GM11168 (cell line): ENCODE measurements around the gene TSEN34.
"Not testable (repeated sequence)": the region's sequence is repeated elsewhere in the genome, so short reads cannot be mapped to it uniquely, and the experiment has no call there.

Source experiments
- in situ Hi-C: fragments of 300-500 bp; cut with MboI; formaldehyde crosslinking; loops from one replicate; pipeline ENCODE4 v1.12.0; 2022; ENCODE audit warnings: low sequenced_read_pairs; ENCODE audit not compliant: unreplicated experiment

Gene TSEN34

DNA sequence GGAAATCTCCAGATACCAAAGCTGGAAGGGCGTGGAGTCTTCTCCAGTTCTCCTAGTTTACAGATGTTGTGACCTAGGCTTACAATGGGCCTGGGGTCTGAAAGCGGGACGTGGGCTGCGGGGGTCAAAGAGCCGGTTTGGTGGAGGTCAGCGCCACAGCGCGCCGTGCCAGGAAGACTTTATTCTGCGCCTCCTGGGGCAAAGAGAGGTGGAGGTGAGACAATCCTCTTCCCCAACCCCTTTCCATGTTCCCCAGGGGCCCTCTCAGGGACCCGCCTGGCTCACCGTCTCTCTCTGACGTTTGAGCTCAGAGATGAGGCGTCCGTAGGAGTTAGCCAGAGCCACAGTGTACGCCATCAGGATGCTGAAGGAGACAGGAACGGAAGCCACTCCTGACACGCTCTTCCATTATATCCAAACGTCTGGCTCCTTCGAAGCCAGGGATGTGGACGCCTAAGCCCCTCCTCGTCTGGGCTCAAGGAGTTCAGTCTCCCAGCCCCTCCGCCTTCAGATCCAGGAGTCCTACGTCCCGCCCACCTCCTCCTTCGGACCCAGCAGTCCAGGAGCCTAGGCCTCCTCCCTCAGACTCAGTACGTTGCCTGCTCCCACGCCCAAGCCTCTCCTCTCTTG lies 30.8 kb upstream of the TSEN34 start:
- in situ Hi-C loops: no loop called here

DNA sequence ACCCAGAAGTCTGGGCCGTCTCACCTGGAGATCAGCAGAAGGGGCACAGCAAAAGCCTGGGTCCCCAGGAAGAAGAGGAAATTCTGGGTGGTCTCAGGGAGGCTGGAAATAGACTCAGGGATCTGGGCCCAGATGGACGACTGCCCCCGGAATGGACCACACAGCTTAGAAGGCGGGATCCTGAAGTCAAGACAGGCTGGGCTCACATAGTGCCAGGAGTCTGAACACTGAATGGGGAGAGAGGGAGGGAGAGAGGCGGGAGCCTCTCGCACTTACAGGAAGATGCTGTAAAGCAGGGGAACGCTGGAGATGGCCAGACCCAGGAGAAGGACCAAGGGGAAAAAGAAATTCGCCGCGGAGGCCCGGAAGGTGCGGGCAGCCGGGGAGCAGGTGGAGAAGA lies 30.3 kb upstream of the TSEN34 start:
- in situ Hi-C loops: no loop called here

DNA sequence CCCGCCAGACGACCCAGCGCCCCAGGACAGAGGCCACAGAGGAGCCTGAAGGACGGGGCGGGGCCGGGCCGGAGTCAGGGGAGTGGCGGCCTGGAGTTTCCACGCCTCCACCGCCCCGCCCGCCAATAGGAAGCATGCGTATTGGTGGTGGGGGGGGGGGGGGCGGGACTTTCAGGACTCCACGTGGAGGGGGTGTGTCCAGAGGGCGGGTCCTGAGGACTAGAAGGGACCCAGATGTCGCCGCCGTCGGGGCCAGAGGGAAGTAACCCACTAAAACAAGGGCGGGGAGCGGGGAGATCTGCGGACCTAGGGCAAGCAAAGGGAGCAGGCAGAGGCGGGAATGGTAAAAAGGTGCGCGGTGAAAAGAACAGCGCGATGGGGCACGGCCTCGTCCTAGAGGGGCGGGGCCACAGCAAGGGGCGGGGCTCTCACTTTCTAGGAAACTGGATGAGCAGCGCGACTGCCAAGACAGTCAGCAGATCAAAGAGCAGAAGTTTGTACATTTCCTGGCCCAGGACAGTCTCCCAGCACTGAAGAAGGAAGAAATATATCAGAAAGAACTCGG lies 28.8 kb upstream of the TSEN34 start:
- in situ Hi-C loops: no loop called here

DNA sequence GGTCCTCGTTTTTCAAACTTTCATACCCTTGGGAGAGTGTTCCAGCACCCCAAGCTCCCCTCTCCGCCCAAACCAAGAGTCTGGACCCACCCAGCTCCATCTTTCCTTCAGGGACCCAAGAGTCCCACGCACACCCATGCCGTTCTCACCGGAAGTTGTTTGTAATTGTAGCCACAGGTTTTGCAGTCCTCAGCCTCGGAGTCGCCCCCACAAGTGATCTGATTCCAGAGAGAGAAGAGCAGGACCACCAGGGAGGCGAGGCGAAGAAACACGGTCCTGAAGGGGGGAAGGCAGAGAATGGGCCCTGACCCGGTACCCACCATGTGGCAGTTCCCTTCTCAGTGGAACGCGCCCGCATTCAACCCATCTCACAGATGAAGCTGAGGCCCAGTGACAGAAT lies 28.2 kb upstream of the TSEN34 start:
- in situ Hi-C loops: no loop called here

DNA sequence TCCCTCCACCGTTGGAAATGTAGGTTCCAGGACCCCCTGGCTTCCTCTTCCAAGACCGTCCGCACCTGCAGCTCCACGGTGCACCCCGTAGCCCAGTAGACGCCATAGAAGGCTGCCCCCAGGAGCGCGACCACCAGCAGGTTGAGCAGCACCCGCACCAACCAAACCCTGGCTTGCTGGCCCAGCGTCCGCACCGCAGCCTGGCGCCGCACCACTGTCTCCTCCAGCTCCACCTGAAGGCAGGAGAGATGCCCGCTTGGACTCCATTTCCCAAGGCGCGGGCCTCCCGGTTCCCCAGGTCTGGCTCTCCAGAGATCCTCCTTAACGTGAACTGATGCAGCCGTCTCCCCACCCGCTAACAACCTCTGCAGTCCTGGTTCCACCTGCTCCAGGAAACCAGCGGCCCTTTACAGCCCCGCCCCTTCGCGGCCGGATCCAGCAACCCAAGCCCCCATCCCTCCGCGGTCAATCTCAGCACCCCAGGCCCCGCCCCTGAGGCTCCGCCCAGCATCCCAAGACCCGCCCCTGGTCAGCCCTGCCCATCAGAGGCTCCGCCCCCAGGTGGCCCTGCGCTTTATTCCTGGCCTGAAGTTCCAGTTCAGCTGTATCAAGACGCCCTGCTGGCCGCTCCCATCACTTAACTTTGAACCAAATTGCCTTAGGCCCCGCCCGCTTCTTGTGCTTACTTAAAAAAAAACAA lies 26.6 kb upstream of the TSEN34 start:
- in situ Hi-C loops: no loop called here

DNA sequence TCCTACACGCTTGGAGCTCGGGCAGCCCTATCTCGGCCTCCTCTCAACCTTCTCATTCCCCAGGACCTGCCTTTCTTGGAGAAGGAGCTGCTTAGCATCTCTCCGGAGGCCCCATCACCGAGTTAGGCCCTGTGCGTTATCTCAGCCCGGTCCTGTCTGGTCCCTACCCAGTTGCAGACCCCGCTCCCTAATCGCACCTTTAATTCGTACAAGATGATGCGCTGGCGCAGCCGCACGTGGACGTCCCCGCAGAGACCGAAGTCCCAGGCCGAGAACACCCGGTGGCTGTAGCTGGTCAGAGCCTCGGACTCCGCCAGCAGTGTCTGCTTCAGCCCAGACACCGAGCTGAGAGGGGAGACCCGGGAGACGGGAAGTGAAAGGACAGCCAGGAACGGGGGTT lies 25.9 kb upstream of the TSEN34 start:
- in situ Hi-C loops: no loop called here

DNA sequence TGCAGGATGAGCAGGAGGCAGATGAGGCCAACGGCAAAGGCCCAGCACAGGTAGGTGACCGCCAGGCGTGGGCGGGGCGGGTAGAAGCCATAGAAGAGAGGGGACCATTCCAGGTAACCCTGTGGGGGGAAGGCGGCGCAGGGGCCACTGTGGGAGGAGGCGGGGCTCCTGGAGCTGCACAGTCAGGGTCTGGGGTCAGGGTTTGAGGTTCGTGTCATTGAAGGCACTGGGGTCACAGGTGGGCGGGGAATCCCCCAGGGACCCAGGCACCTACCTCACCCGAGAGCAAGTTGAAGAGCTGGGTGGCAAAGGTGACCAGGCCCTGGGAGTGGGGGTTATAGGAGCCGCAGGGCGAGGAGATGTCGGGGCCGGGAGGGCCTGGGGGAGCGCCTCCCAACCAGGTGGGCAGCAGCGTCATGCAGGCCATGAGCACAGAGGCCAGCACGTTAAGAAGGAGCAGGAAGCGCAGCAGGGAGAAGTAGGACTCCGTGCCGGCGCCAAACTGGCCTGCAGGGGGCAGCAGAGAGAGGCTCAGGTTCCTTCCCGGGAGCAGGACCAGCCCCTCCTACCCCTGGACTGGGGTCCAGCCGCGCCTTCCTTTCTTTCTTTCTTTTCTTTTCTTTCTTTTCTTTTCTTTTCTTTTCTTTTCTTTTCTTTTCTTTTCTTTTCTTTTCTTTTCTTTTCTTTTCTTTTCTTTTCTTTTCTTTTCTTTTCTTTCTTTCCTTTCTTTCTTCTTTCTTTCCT lies 22.8 kb upstream of the TSEN34 start:
- in situ Hi-C loops: no loop called here

DNA sequence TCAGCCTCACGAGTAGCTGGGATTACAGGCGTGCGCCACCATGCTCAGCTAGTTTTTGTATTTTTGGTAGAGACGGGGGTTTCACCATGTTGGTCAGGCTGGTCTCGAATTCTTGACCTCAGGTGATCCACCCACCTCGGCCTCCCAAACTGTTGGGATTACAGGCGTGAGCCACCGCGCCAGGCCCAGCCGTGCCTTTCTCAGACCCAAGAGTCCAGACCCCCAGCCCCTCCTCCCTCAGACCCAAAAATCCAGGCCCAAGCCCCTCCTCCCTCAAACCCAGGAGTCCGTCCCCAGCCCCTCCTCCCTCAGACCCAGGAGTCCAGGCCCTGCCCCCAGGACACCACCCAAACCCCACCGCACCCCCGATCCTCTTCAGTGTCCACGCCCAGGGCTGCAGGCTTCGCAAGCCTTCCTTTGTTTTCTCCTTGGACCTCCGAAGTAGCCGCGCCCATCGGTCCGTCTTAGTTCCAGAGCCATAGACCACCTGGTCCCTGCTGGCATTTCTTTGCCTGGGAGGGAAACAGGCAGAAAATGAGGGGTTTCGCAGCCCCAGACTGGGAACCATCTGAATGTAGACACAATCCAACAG lies 21.9 kb upstream of the TSEN34 start:
- in situ Hi-C loops: no loop called here

DNA sequence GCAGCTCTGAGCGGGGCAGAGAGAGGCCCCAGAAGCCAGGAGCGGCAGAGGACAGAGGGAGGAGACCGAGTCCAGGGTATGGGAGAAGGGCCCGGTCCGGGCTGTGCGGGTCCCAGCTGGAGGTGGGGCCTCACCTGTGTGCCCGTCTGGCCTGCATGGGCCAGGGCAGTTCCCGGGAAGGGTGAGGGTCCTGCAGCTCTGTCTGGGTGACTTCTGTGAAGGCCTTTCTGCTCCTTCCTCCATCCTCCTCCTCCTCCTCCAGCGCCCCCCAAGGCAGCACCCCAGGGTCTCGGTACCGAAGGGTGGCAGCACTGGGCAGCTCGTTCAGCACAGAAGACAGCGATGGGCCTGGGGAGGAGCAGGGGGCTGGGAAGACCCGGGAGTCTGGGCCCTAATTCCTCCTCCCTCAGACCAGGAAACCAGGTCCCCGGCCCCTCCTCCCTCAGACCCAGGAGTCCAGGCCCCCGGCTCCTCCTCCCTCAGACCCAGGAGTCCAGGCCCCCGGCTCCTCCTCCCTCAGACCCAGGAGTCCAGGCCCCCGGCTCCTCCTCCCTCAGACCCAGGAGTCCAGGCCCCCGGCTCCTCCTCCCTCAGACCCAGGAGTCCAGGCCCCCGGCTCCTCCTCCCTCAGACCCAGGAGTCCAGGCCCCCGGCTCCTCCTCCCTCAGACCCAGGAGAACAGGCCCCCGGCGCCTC lies 19.2 kb upstream of the TSEN34 start:
- in situ Hi-C loops: not testable (repeated sequence)

DNA sequence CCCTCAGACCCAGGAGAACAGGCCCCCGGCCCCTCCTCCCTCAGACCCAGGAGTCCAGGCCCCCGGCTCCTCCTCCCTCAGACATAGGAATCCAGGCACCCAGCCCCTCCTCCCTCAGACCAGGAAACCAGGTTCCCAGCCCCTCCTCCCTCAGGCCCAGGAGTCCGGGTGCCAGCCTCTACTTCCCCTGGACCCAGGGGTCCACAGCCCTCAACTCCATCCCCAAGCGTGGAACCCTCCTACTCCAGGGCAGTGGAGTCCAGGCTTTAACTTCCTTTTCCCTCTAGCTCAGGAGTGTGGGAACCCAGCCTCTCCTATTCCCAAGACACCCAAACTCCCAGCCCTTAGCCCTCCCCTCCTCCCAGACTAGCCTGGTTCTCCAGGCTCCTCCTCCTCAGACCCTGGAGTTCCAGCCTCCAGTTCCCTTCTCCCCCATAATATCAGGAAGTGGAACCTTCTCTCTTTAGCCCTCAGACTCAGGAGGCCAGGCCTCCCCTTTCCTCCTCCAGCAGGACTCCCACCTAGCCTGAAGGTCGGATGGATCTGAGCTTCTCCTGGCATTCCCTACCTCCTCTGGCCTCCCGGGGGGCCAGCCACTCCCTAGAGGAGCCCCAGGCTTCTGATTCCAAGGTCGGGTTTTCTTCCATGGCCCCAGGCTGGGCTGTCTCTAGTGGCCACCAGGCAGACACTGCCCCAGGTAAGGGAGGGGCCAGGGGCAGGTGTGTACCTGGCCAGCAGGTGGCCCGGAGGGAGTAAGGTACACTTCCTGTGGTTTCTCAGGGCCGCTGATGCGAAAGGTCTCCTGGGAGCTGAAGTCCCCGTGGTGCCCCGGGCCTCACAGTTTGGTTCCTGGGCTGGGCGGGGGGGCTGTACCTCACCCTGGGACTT lies 18.4 kb upstream of the TSEN34 start, which contains the start of gene TMC4:
Gene TMC4, minus strand, starts transcription at position 690 of the 888 bp plus-strand sequence. Its CDS starts 43 bp downstream, at position 647.
- in situ Hi-C loops: no loop called here

DNA sequence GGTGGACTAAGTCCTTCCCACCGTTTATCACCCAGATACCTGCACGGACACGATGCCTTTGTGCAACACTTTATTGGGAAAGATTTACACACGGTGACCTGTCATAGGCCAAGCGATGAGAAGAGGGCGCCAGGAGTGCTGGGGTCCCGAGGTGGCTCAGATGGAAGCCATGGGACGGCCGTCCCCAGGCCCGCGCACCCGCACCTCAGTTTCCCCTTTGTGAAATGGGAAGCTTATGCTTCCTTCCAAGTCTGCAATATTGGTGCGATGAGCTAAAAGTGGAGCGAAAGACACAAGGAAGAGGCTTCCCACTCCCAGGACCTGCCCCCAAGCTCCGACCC lies 17.8 kb upstream of the TSEN34 start:
- in situ Hi-C loops: no loop called here

DNA sequence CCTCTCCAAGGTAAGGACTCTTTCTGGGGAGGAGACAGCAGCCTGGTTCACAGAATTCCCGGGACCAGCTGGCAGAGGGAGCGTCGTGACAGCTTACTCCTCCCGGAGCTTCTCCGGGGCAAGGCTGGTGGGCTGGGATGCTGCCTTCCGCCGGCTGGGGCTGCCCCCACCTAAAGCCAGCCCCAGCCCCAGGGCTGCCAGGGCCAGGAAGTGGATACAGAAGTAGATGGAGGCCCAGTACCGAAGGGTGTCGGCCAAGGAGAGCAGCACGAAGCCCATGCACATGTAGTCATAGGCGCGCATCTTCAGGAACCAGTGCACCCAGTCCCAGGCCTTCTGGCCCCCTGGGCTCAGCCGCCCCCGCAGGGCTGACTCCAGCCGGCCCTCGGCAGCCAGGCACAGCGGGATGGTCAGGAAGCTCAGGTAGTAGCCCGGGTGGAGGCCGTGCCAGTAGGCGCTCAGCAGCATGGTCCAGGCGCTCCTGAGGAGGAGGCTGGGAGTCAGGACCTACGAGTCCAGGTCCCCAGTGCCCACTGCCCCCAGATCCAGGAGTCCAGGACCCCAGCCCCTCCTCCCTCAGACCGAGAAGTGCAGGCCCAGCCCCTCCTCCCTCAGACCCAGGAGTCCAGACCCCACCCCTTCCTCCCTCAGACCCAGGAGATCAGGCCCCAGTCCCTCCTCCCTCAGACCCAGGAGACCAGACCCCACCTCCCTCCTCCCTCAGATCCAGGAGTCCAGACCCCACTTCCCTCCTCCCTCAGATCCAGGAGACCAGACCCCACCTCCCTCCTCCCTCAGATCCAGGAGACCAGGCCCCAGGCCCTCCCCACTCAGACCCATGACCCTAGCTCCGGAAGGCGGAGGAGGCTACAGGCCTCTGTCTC lies 16.9 kb upstream of the TSEN34 start:
- in situ Hi-C loops: no loop called here

DNA sequence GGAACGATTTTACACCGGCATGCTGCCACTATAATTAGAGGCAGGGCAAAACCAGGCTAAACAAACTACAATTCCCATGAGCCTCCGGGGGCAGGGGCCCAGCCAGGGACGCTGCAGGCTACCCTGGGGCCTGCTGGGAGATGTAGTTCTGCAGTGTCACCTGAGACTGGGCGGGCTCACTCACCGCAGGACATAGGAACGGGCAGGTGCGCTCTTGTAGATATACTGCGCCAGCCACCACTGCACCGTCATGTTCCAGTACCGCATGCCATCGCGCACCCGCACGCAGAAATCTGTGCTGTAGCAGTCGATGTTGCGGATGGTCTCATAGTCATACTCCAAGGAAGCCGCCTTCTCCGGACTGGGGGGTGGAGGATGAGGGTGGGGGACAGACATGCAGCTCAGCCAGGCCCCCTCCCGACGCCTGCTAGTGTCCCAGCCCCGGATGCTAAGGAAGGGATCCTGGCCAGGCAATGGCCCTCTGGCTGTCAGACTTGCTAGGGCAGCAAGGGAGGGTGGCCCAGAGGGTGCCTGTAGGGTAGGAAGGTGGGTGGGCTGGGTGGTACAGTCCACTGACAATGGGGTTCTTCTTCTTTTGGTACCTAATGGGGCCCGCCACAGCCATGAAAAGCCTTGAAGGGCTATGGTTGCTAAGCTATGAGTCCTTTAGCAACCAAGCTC lies 12.4 kb upstream of the TSEN34 start:
- in situ Hi-C loops: loop anchor here (5.0 kb wide), 1 partner anchor 54 kb away; no protein-coding TSS in a partner anchor

DNA sequence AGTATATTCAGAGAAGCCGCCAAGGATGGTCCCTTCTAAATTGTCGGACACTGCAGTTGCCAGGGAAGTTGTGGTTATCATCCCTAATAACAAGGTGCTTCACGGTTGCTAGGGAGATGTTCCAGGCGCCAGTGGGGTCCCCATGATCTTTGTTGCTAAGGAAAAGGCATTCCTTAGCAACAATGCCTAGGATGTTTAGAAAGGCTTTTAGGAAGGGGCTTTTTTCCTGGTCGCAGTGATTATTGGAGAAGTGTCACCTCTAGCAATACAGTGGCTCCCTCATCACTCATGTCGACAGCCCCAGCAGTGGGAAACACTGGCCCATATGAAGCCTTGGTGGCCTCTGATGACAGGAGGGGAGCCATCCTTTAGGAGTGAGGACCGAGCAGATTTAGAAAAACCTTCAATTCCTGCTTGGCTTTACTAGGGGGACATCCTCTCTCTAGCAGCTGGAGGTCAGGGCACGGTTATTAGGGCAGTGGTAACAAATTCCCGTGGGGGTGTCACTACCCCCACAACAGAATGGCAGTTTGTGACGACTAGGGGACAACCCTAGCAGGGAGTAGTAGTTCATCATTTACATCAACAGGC lies 11.8 kb upstream of the TSEN34 start:
- in situ Hi-C loops: loop anchor here (5.0 kb wide), 1 partner anchor 53 kb away; no protein-coding TSS in a partner anchor

DNA sequence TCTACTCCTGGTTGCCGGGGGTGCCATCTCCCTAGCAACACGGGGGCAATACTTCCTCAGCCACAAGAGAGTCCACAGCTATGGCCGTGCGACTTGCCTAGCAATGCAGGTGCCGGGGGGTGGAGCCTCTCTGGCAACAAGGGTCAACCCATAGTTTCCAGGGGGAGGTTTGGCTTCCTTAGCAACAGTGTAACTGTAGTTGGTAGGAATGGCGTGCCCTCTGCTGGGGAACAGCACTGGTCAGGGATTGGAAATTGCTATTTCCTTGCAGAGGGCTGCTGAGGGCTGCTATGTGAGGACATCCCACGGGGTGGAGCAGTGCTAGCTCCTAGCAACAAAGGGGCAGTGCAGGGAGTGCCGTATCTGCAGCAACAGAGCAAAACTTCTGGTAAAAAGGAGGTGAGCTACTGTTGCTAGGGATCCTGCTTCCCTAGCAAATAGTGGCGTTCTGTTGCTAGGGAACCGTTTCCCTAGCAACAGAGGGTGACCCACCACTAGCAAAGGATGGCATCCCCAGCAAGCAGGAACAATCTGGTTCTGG lies 11.1 kb upstream of the TSEN34 start:
- in situ Hi-C loops: loop anchor here (5.0 kb wide), 1 partner anchor 52 kb away; no protein-coding TSS in a partner anchor

DNA sequence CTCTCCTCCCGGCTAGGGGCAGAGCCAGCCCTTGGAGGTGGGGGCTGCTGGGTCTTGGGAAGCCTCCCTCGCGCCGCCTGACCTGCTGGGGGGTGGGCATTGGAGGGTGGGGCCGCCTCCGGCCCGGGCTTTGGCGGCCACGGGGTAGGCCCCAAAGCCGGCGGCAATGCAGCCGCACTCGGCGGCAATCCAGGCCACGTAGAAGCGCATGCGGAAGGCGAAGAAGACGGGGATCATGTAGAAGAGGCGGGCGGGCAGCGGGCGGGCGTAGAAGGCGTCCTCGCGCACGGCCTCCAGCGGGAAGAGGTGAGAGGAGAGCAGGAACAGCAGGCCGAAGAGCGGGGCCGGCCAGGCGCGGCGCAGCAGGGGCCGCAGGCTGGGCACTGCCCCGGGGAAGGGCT lies 10.4 kb upstream of the TSEN34 start:
- in situ Hi-C loops: no loop called here

DNA sequence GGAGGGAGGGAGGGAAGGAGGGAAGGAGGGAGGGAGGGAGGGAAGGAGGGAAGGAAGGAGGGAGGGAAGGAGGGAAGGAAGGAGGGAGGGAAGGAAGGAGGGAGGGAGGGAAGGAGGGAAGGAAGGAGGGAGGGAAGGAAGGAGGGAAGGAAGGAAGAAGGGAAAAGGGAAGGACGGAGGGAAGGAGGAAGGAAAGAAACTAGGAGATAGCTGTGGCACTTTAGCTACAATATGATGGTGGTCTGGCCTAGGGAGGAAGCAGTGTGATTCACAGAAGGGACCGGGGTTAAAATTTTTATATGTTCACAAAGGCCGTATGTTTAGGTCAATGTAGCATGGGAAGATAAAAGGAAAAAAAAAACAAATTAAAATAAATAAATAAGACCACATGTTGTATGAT lies 9.2 kb upstream of the TSEN34 start:
- in situ Hi-C loops: not testable (repeated sequence)
